CD4-positive, alpha-beta T cell treated with Interleukin-12 subunit alpha and Interleukin-12 subunit beta, for 1 hour (primary cell): ENCODE results near the gene PTPN23.
"Not testable (repeated sequence)": the region's sequence is repeated elsewhere in the genome, so short reads cannot be mapped to it uniquely, and the experiment has no call there.

Source experiments
- DNase-seq: peaks from one replicate; pipeline ENCODE4 v3.0.0-alpha.2; 2020

PTPN23 gene

GRCh38 chr3:47455806-47456452 is 75.1 kb downstream of the PTPN23 start:
- DNase-seq: no peak

GRCh38 chr3:47456984-47457383 is 76.2 kb downstream of the PTPN23 start:
- DNase-seq: no peak

- DNase-seq: not testable (repeated sequence)
Measured at GRCh38 chr3:47459534-47460085, 78.8 kb downstream of the PTPN23 start.
